ENCODE data around the gene NADSYN1.

Gene NADSYN1

DNA sequence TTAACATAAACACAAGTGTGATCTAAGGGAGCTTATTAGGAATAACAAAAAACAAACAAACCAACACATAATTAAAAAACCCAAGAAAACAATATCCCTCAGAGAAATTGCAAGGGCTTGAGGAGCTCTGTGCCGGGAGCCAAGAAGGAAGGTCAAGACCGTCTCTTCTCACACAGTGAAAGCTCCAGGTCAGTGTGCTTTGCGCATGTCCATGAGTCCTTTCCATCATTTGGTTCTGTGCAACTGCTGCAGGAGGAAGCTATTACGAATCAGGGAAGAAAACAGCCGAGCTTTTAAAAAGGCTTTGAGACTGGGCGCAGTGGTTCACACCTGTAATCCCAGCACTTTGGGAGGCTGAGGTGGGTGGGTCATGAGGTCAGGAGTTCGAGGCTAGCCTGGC, 89.4 kb downstream of the NADSYN1 start:
- H3K9me3 ChIP-seq (ENCODE audit: control insufficient read depth, low read length): peaks cover 10% of the 10 kb centered on the region
- no peak overlapping the region for H3K14ac ChIP-seq (ENCODE audit: low read length in 2 of 2)
- H3K27me3 ChIP-seq (ENCODE audit: control insufficient read depth in 1 of 2, insufficient read depth in 1 of 2, low read length in 2 of 2): peaks cover 13 to 18% of the 10 kb centered on the region in 2 experiments
- no peak overlapping the region for H4K91ac ChIP-seq (ENCODE audit: low read length)
- no peak overlapping the region for H3K4me3 ChIP-seq (ENCODE audit: insufficient read depth in 1 of 2, low read depth in 1 of 2, low read length in 2 of 2)
- H4K8ac ChIP-seq (ENCODE audit: low read length): no peak overlapping the region
- no peak overlapping the region for H3K4me2 ChIP-seq (ENCODE audit: low read length, poor library complexity, severe bottlenecking)
- no peak overlapping the region for H2BK15ac ChIP-seq (ENCODE audit: low read depth, poor library complexity, severe bottlenecking)
- WGBS: 85% methylated on average over 7 of the region's 7 CpGs
- H3K23ac ChIP-seq (ENCODE audit: low read length in 2 of 2): no peak overlapping the region
- no peak overlapping the region for H2AK5ac ChIP-seq (ENCODE audit: low read length, severe bottlenecking)
- H2BK120ac ChIP-seq (ENCODE audit: low read depth, low read length): no peak overlapping the region
- no peak overlapping the region for H2AFZ ChIP-seq (ENCODE audit: low read depth, low read length)
- no peak for DNase-seq
- H3K36me3 ChIP-seq (ENCODE audit: control insufficient read depth in 1 of 2, insufficient read depth in 2 of 2, low read depth in 1 of 2, low read length in 2 of 2): no peaks in the 10 kb centered on the region
- no peaks in the 10 kb centered on the region for H3K4me1 ChIP-seq (ENCODE audit: control insufficient read depth, insufficient read depth, low read depth, low read length)
- no peak overlapping the region for H3K27ac ChIP-seq (ENCODE audit: low read length, poor library complexity, severe bottlenecking)
- H2BK5ac ChIP-seq (ENCODE audit: low read depth, low read length, poor library complexity, severe bottlenecking): no peak overlapping the region
- no peak overlapping the region for H3K18ac ChIP-seq (ENCODE audit: low read depth in 1 of 2, low read length in 2 of 2)
- H3K4ac ChIP-seq (ENCODE audit: low read depth in 1 of 2, low read length in 2 of 2): no peak overlapping the region
- no peaks in the 10 kb centered on the region for H3K79me1 ChIP-seq (replicated peaks; ENCODE audit: low read length, poor library complexity, severe bottlenecking)
- H2BK12ac ChIP-seq (ENCODE audit: low read length in 2 of 2): no peak overlapping the region
- no peak overlapping the region for H3K9ac ChIP-seq (ENCODE audit: low read length)

DNA sequence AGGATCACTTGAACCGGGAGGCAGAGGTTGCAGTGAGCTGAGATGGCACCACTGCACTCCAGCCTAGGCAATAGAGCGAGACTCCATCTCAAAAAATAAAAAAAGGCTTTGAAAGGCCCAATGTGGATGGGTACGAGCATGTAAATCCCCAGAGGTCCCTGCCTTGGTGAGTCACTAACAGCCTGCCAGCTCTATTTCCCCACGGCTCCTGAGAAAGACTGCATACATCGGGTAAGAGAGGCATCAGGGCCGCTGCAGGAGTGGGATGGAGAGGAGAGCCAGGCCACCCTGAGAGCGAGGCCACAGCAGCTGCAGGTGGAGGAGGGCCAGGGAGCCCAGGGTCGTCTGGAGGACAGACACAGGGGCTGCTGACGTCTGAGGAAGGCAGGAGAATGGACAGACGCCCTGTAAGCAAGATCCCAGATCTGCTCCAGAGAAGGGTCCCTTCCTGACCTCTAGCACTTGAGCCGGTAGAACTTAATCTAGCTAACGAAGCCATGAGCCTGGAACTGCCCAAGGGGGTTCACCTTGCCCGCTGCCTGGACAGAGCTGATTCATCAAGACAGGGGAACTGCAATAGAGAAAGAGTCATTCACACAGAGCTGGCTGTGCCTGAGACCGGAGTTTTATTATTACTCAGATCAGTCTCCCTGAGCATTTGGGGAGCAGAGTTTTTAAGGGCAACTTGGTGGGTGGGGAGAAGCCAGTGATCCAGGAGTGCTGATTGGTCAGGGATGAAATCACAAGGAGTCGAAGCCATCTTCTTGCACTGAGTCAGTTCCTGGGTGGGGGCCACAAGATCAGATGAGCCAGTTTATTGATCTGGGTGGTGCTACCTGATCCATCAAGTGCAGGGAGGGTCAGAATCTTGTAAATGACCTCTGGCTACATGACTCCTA, 90.1 kb downstream of the NADSYN1 start:
- Histone ChIP-seq H3K14ac (ENCODE audit: low read length in 2 of 2) (no peak overlapping the region), H2BK12ac (ENCODE audit: low read length in 2 of 2) (no peak overlapping the region), H3K27me3 (ENCODE audit: control insufficient read depth in 1 of 2, insufficient read depth in 1 of 2, low read length in 2 of 2) (peaks cover 8 to 25% of the 10 kb centered on the region in 2 experiments), H4K8ac (ENCODE audit: low read length) (no peak overlapping the region), H3K9ac (ENCODE audit: low read length) (no peak overlapping the region), H3K36me3 (ENCODE audit: control insufficient read depth in 1 of 2, insufficient read depth in 2 of 2, low read depth in 1 of 2, low read length in 2 of 2) (no peaks in the 10 kb centered on the region), H3K23ac (ENCODE audit: low read length in 2 of 2) (no peak overlapping the region), H3K18ac (ENCODE audit: low read depth in 1 of 2, low read length in 2 of 2) (no peak overlapping the region), H3K4me1 (ENCODE audit: control insufficient read depth, insufficient read depth, low read depth, low read length) (no peaks in the 10 kb centered on the region), H3K9me3 (ENCODE audit: control insufficient read depth, low read length) (peaks cover 10% of the 10 kb centered on the region), H3K4me3 (ENCODE audit: insufficient read depth in 1 of 2, low read depth in 1 of 2, low read length in 2 of 2) (no peak overlapping the region), H2BK5ac (ENCODE audit: low read depth, low read length, poor library complexity, severe bottlenecking) (no peak overlapping the region), H3K4ac (ENCODE audit: low read depth in 1 of 2, low read length in 2 of 2) (no peak overlapping the region), H3K79me1 (replicated peaks; ENCODE audit: low read length, poor library complexity, severe bottlenecking) (no peaks in the 10 kb centered on the region), H2AFZ (ENCODE audit: low read depth, low read length) (no peak overlapping the region), H2BK15ac (ENCODE audit: low read depth, poor library complexity, severe bottlenecking) (no peak overlapping the region), H2AK5ac (ENCODE audit: low read length, severe bottlenecking) (no peak overlapping the region), H3K4me2 (ENCODE audit: low read length, poor library complexity, severe bottlenecking) (no peak overlapping the region), H4K91ac (ENCODE audit: low read length) (no peak overlapping the region), H3K27ac (ENCODE audit: low read length, poor library complexity, severe bottlenecking) (no peak overlapping the region), H2BK120ac (ENCODE audit: low read depth, low read length) (no peak overlapping the region)
- WGBS: 68% methylated on average over 15 of the region's 15 CpGs
- no peak for DNase-seq

DNA sequence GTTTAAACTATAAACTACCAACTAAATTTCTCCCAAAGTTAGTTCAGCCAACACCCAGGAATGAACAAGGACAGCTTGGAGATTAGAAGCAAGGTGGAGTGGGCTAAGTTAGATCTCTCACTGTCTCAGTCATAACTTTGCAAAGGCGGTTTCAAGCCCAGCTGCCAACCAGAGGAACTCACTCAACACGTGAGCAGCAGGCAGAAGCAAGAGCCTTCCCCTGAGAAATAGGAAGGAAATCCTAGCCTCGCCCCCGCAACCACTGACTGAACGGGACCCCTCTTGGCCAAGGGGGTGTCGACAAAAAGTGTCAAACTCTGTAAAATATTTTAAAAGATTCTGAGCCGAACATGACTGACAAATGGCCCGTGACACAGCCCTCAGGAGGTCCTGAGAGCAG, 90.9 kb downstream of the NADSYN1 start:
- no peaks in the 10 kb centered on the region for H3K4me1 ChIP-seq (ENCODE audit: control insufficient read depth, insufficient read depth, low read depth, low read length)
- H2BK15ac ChIP-seq (ENCODE audit: low read depth, poor library complexity, severe bottlenecking): no peak overlapping the region
- no peaks in the 10 kb centered on the region for H3K36me3 ChIP-seq (ENCODE audit: control insufficient read depth in 1 of 2, insufficient read depth in 2 of 2, low read depth in 1 of 2, low read length in 2 of 2)
- H3K14ac ChIP-seq (ENCODE audit: low read length in 2 of 2): no peak overlapping the region
- no peak overlapping the region for H3K4me3 ChIP-seq (ENCODE audit: insufficient read depth in 1 of 2, low read depth in 1 of 2, low read length in 2 of 2)
- DNase-seq: no peak
- no peak overlapping the region for H2BK5ac ChIP-seq (ENCODE audit: low read depth, low read length, poor library complexity, severe bottlenecking)
- H3K4ac ChIP-seq (ENCODE audit: low read depth in 1 of 2, low read length in 2 of 2): no peak overlapping the region
- H3K9ac ChIP-seq (ENCODE audit: low read length): no peak overlapping the region
- H3K79me1 ChIP-seq (replicated peaks; ENCODE audit: low read length, poor library complexity, severe bottlenecking): no peaks in the 10 kb centered on the region
- H4K91ac ChIP-seq (ENCODE audit: low read length): no peak overlapping the region
- no peak overlapping the region for H3K18ac ChIP-seq (ENCODE audit: low read depth in 1 of 2, low read length in 2 of 2)
- H3K27ac ChIP-seq (ENCODE audit: low read length, poor library complexity, severe bottlenecking): no peak overlapping the region
- no peak overlapping the region for H3K23ac ChIP-seq (ENCODE audit: low read length in 2 of 2)
- no peak overlapping the region for H2BK120ac ChIP-seq (ENCODE audit: low read depth, low read length)
- H3K27me3 ChIP-seq (ENCODE audit: control insufficient read depth in 1 of 2, insufficient read depth in 1 of 2, low read length in 2 of 2): peaks cover 2 to 32% of the 10 kb centered on the region in 2 experiments
- 83% methylated on average over 6 of the region's 8 CpGs for WGBS
- H3K4me2 ChIP-seq (ENCODE audit: low read length, poor library complexity, severe bottlenecking): no peak overlapping the region
- H2BK12ac ChIP-seq (ENCODE audit: low read length in 2 of 2): no peak overlapping the region
- no peak overlapping the region for H2AFZ ChIP-seq (ENCODE audit: low read depth, low read length)
- H3K9me3 ChIP-seq (ENCODE audit: control insufficient read depth, low read length): peaks cover 10% of the 10 kb centered on the region
- H2AK5ac ChIP-seq (ENCODE audit: low read length, severe bottlenecking): no peak overlapping the region
- H4K8ac ChIP-seq (ENCODE audit: low read length): no peak overlapping the region

DNA sequence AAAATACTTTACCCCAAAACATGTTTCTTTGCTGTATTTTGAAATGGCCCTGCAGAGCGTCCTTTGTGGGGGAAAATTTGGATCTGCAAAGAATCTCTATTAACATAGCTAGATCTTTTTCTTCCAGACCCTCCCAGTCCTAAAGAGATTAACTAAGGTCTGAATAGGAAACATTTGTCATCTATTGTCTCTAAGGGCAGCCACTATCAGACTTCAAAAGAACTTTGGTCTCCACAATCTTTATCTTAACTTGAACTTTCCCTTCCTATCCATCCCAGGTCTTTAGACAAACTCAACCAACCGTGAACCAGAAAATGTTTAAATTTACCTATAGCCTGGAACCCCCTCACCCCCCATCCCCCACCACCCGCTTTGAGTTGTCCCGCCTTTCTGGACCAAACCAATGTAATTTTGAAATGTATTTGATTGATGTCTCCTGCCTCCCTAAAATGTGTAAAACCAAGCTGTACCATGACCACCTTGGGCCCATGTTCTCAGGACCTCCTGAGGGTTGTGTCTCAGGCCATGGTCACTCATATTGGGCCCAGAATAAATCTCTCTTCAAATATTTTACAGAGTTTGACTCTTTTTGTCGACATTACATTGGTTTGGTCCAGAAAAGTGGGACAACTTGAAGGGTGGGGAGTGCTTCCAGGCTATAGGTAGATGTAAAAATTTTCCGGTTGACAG, 91.7 kb downstream of the NADSYN1 start:
- no peak for DNase-seq
- H4K91ac ChIP-seq (ENCODE audit: low read length): no peak overlapping the region
- H3K14ac ChIP-seq (ENCODE audit: low read length in 2 of 2): no peak overlapping the region
- 70% methylated on average over 5 of the region's 6 CpGs for WGBS
- H3K4me1 ChIP-seq (ENCODE audit: control insufficient read depth, insufficient read depth, low read depth, low read length): no peaks in the 10 kb centered on the region
- H3K4me2 ChIP-seq (ENCODE audit: low read length, poor library complexity, severe bottlenecking): no peak overlapping the region
- H3K23ac ChIP-seq (ENCODE audit: low read length in 2 of 2): no peak overlapping the region
- no peak overlapping the region for H3K4ac ChIP-seq (ENCODE audit: low read depth in 1 of 2, low read length in 2 of 2)
- no peaks in the 10 kb centered on the region for H3K79me1 ChIP-seq (replicated peaks; ENCODE audit: low read length, poor library complexity, severe bottlenecking)
- H3K18ac ChIP-seq (ENCODE audit: low read depth in 1 of 2, low read length in 2 of 2): no peak overlapping the region
- H2BK5ac ChIP-seq (ENCODE audit: low read depth, low read length, poor library complexity, severe bottlenecking): no peak overlapping the region
- no peak overlapping the region for H4K8ac ChIP-seq (ENCODE audit: low read length)
- H3K36me3 ChIP-seq (ENCODE audit: control insufficient read depth in 1 of 2, insufficient read depth in 2 of 2, low read depth in 1 of 2, low read length in 2 of 2): no peaks in the 10 kb centered on the region
- no peak overlapping the region for H2BK15ac ChIP-seq (ENCODE audit: low read depth, poor library complexity, severe bottlenecking)
- H2BK12ac ChIP-seq (ENCODE audit: low read length in 2 of 2): no peak overlapping the region
- no peak overlapping the region for H2AK5ac ChIP-seq (ENCODE audit: low read length, severe bottlenecking)
- peaks cover 10% of the 10 kb centered on the region for H3K9me3 ChIP-seq (ENCODE audit: control insufficient read depth, low read length)
- no peak overlapping the region for H3K27ac ChIP-seq (ENCODE audit: low read length, poor library complexity, severe bottlenecking)
- H2AFZ ChIP-seq (ENCODE audit: low read depth, low read length): no peak overlapping the region
- no peak overlapping the region for H3K9ac ChIP-seq (ENCODE audit: low read length)
- H3K4me3 ChIP-seq (ENCODE audit: insufficient read depth in 1 of 2, low read depth in 1 of 2, low read length in 2 of 2): no peak overlapping the region
- H2BK120ac ChIP-seq (ENCODE audit: low read depth, low read length): no peak overlapping the region
- H3K27me3 ChIP-seq (ENCODE audit: control insufficient read depth in 1 of 2, insufficient read depth in 1 of 2, low read length in 2 of 2): peaks cover 5 to 40% of the 10 kb centered on the region in 2 experiments
